ENCODE results near the gene ATP10D. TPM values are rescaled to one million over a fixed set of nuclear protein-coding genes. Genes with fewer than 3 reads are reported as not detected.

Gene ATP10D
- total RNA-seq, 1 experiment from 2014 or later, result 3.8 TPM

DNA sequence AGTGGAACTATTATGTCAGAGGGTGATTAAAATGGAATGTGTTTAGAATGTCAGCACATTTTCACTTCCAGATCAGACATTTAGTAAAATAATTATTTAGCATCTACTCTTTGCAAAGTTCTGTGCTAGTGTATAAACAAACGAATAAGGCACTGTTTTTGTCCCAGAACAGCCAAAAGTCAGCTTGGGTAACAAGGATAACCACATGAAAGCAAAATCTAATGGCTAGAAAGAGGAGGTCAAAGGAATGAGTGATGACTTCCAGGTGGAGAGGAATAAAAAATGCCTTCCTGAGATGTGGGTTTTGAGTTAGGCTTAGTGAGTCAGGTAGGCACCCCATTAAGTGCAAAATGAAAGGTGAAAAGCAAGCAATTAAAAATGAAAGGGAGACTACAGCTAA, 112.6 kb downstream of the ATP10D start:
- no peak overlapping the region for H3K4me2 ChIP-seq (ENCODE audit: insufficient read depth, insufficient read length, low read length)
- no peak overlapping the region for H3K27ac Mint-ChIP-seq
- no CpG with 5 or more reads among the region's 1 CpG for WGBS (ENCODE audit: extremely low coverage, insufficient read length, low lambda C conversion rate)

More for the DNA sequence above, 112.6 kb downstream of the ATP10D start:
- Histone ChIP-seq H3K9me3 (ENCODE audit: control insufficient read depth, low read depth, low read length) (no peaks in the 10 kb centered on the region), H3K18ac (ENCODE audit: insufficient read length, low read depth, low read length) (no peak overlapping the region), H2BK20ac (ENCODE audit: low read depth, low read length, poor library complexity, severe bottlenecking) (no peak overlapping the region), H3K79me1 (ENCODE audit: insufficient read depth, low read depth, low read length, poor library complexity, severe bottlenecking) (no peaks in the 10 kb centered on the region), H2BK5ac (ENCODE audit: insufficient read length, low read length) (no peak overlapping the region), H4K8ac (replicated peaks; ENCODE audit: insufficient read length, low read depth, low read length) (no peak overlapping the region), H4K91ac (ENCODE audit: insufficient read length, low read depth, low read length) (no peak overlapping the region), H3K4ac (ENCODE audit: low read depth, low read length) (no peak overlapping the region), H2BK15ac (ENCODE audit: low read depth, low read length) (no peak overlapping the region), H2AK5ac (ENCODE audit: insufficient read length, low read length) (no peak overlapping the region), H2BK120ac (ENCODE audit: low read depth, low read length, poor library complexity, severe bottlenecking) (no peak overlapping the region), H2BK12ac (ENCODE audit: insufficient read length, low read depth, low read length) (no peak overlapping the region), H3K23ac (ENCODE audit: insufficient read length, low read depth, low read length) (no peak overlapping the region), H4K20me1 (ENCODE audit: control insufficient read depth, insufficient read depth, insufficient read length) (no peaks in the 10 kb centered on the region), H3K14ac (ENCODE audit: insufficient read depth, low read length) (no peak overlapping the region), H3K27me3 (ENCODE audit: insufficient read depth, low read length) (no peaks in the 10 kb centered on the region), H3K9ac (ENCODE audit: extremely low read depth, insufficient read length, low read length) (no peak overlapping the region), H3K56ac (ENCODE audit: insufficient read length, low read depth, low read length) (no peak overlapping the region), H3T11ph (ENCODE audit: low read length) (no peak overlapping the region), H2AFZ (ENCODE audit: low read length) (no peak overlapping the region), H3K23me2 (ENCODE audit: insufficient read length, low read depth, low read length, poor library complexity, severe bottlenecking) (no peaks in the 10 kb centered on the region), H3K27ac (ENCODE audit: insufficient read length, low read depth, low read length) (no peak overlapping the region), H4K5ac (ENCODE audit: insufficient read length, low read depth, low read length) (no peak overlapping the region), H3K4me1 (ENCODE audit: insufficient read depth, low read length) (no peaks in the 10 kb centered on the region), H3K79me2 (ENCODE audit: insufficient read depth, low read length) (no peaks in the 10 kb centered on the region)
- H3K4me3 Mint-ChIP-seq, result no peak overlapping the region
- H3K27me3 Mint-ChIP-seq (ENCODE audit: low read depth), result no peaks in the 10 kb centered on the region
- no peaks in the 10 kb centered on the region; a peak in 1 of 5 replicates for H3K9me3 Mint-ChIP-seq
- DNase-seq, result no peak
- no peaks in the 10 kb centered on the region for H3K4me1 Mint-ChIP-seq
- no peaks in the 10 kb centered on the region for H3K36me3 Mint-ChIP-seq (ENCODE audit: insufficient read depth in 1 of 3, low read depth in 3 of 3)
- TF ChIP-seq, protein P1, sequence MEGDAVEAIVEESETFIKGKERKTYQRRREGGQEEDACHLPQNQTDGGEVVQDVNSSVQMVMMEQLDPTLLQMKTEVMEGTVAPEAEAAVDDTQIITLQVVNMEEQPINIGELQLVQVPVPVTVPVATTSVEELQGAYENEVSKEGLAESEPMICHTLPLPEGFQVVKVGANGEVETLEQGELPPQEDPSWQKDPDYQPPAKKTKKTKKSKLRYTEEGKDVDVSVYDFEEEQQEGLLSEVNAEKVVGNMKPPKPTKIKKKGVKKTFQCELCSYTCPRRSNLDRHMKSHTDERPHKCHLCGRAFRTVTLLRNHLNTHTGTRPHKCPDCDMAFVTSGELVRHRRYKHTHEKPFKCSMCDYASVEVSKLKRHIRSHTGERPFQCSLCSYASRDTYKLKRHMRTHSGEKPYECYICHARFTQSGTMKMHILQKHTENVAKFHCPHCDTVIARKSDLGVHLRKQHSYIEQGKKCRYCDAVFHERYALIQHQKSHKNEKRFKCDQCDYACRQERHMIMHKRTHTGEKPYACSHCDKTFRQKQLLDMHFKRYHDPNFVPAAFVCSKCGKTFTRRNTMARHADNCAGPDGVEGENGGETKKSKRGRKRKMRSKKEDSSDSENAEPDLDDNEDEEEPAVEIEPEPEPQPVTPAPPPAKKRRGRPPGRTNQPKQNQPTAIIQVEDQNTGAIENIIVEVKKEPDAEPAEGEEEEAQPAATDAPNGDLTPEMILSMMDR (conservative IDR thresholded peaks at IDR 0.05), result no peak
